Forelimb muscle (tissue), 1 donor: ENCODE data around the gene SPSB1. TPM values are rescaled to one million over a fixed set of nuclear protein-coding genes. Genes with fewer than 3 reads are reported as not detected.

Source experiments
- DNase-seq: peaks from one replicate; pipeline ENCODE4 v3.0.0-alpha.2; 2013; ENCODE audit warnings: low read depth
- polyA plus RNA-seq: library from polyadenylated mRNA; unstranded; fragments of 120-200 nt; gene quantifications from one replicate; pipeline ENCODE4 v1.2.1, GENCODE V29; 2013; ENCODE audit not compliant: insufficient read length

Gene SPSB1
- polyA plus RNA-seq, 1 donor = 5.7 TPM

- no peak for DNase-seq
Measured at GRCh38 chr1:9341301-9341845, 48.7 kb downstream of the SPSB1 start.

GRCh38 chr1:9343269-9343668, 50.6 kb downstream of the SPSB1 start:
- DNase-seq = no peak

- no peak for DNase-seq
Measured at GRCh38 chr1:9344426-9345200, 51.9 kb downstream of the SPSB1 start.

DNA sequence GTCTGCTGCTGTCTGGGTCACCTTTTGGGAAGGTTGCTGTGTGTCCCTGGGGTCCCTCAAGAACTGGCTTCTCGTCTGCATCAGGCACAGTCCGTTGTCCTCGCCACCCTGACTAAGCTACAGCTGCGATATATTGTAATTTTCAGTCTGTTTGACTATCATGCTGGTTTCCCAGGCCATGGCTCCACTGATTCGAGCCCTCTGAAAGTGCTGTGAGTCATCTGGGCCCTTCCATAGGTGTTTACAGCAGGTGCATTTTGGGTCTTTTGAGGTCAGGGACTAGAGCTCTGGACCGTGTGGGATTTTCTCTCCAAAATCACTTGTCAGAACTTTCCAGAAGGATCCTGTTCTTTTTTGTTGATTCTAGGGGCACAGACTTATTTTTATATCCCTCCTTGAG, 52.8 kb downstream of the SPSB1 start:
- DNase-seq = no peak

DNA sequence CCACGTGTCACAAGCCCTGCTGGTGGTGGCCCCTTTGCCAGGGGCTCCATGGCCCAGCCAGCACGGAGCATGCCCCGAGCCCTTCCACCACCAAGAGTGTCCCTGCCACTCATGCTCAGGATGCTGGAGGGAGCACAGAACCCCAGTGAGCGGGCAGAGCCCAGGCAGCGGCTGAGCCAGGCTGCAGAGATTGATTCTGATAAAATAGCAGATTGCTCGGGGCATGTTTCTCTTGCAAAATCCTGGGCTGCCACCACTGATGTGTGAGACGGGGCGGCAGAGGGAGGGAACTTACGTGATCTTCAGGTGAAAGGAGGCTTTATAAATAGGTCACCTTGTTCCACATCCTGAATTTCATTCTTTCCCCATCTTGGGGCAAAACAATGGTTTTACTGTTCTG, 53.2 kb downstream of the SPSB1 start:
- no peak for DNase-seq

GRCh38 chr1:9346566-9346965, 53.9 kb downstream of the SPSB1 start:
- no peak for DNase-seq

DNA sequence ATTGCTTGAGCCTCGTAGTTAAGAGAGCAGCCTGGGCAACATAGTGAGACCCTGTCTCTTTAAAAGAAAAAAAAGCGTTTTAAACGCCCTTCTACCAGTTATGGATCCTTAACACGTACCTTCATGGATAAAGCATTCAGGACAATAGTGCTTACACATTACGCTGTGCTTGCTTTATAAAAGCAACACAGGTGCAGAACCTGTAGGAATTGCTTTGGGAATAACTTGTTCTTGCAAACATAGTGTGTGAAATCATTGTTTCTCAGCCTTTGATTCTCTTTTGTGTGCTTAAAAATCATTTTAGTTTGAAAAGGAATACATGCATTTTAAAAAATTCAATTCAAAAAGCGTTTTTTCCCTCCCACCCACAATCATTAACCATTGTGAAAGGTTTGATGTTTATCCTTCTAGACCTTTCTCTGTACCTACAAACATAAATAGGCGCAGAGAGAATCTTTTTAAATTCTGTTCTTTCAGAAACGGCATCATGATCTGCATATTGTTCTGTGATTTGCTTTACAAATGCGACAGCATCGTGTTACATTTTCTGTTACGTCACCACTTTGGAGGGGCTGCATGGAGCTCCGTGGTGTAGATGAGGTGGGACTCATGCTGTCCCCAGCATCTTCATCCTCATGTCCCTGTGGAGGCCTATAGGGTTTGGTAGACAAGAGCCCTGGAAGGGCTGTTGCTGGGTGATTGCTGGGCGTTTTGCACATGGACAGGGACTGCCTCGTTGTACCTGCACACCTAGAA, 54.6 kb downstream of the SPSB1 start:
- DNase-seq = no peak

- DNase-seq = no peak
Measured at GRCh38 chr1:9349331-9349851, 56.7 kb downstream of the SPSB1 start.

GRCh38 chr1:9350013-9350908, 57.6 kb downstream of the SPSB1 start:
- DNase-seq = no peak

DNA sequence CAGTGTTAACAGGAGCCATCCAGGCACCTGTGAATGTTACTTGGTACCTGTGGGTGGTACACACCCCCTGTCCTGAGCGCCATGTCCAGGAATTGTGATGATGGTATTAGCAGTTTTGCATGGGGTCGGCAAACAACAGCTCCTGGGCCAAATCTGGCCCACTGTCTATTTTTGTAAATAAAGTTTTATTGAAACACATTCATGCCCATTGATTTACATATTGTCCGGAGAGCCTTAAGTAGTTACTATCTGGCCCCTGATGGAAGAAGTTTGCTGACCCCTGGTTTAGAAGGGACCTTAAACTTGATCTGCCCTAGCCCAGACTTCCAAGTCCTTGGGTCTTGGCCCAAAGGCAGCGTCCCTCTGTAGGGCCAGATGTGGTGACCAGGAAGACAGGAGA, 58.3 kb downstream of the SPSB1 start:
- no peak for DNase-seq

- no peak for DNase-seq
Measured at GRCh38 chr1:9351654-9352271, 59.1 kb downstream of the SPSB1 start.

DNA sequence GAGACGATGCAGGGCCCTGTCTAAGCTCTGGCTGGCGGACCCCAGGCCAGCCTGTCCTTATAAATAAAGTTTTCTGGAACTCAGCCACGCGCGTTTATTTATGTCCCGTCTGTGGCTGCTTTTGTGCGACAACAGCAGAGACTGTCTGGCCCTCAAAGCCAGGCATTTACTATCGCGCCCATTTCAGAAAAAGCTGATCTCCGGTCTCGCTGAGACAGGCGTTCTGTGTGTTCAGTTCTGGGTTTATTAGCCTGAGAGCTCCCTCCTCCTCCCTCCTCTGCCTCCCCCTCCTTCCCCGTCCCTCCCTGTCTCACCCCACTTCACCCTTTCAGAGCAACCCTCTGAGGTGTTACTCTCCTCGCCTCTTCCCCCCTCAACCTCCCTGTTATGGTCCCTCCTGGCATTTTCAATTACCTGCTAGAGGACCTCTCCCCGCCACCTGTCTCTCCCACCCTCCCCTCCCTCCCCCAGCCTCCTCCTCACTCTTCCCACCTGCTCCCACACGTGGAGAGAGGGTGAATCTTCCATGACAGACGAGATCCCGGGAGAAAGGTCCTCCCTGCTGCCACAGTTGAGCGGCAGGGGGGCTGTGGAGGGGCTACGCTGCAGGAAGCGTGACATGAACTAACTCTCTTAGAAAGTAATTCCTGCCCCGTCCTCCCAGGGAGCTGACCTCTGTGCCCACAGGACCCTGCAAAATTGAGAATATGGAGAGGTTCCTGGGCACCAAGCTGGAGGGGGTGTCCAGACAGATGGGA, 59.9 kb downstream of the SPSB1 start:
- DNase-seq = no peak

DNA sequence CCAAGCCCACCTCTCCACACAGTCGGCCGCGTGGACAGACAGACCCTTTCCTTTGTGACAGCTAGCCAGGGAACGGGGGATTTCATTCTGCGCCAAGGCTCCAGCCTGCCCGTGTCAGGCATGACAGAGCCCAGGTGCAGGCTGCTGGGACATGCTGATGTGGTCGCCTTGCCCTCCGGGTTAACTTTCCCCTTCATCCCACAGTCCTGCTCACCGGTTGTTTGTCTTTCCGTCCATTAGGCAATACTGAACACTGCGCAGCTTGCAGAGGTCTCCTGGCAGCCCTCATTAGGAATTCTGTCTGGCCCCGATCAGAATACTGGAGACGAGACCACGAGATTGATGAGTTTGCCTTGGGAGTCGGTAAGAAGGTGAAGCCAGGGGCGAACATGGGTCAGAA, 62.8 kb downstream of the SPSB1 start:
- no peak for DNase-seq

DNA sequence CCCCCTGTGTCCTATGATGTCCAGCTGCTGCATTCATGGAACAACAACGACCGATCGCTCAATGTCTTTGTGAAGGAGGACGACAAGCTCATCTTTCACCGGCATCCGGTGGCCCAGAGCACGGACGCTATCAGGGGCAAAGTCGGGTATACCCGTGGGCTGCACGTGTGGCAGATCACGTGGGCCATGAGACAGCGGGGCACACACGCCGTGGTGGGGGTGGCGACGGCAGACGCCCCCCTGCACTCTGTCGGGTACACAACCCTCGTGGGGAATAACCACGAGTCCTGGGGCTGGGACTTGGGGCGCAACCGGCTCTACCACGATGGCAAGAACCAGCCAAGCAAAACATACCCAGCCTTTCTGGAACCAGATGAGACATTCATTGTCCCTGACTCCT, 63.3 kb downstream of the SPSB1 start:
- DNase-seq = no peak

GRCh38 chr1:9356829-9357466, 64.3 kb downstream of the SPSB1 start:
- DNase-seq = no peak

GRCh38 chr1:9357958-9358357, 65.3 kb downstream of the SPSB1 start:
- no peak for DNase-seq

- no peak for DNase-seq
Measured at GRCh38 chr1:9360371-9361064, 67.8 kb downstream of the SPSB1 start.

- no peak for DNase-seq
Measured at GRCh38 chr1:9361630-9362260, 69.1 kb downstream of the SPSB1 start.

GRCh38 chr1:9362488-9362887, 69.8 kb downstream of the SPSB1 start:
- no peak for DNase-seq
